ENCODE measurements around the gene ZNF184. TPM values are rescaled to one million over a fixed set of nuclear protein-coding genes. Genes with fewer than 3 reads are reported as not detected.

ZNF184 gene
- total RNA-seq, 2 experiments from 2014 or later, result 17.7 to 20.6 TPM

- no peak for TF ChIP-seq EZH2phosphoT487 (IDR thresholded peaks at IDR 0.05; ENCODE audit: borderline replicate concordance, low read depth, low read length)
- TF ChIP-seq CTCF (conservative IDR thresholded peaks at IDR 0.05; ENCODE audit: low read length), result no peak
- Histone ChIP-seq H3K9me3 (ENCODE audit: low read length) (no peaks in the 10 kb centered on the region), H3K4me3 (ENCODE audit: low read depth, low read length, poor library complexity, severe bottlenecking) (peak overlapping the region; percentile 74), H4K20me1 (ENCODE audit: insufficient read depth, low read length) (no peaks in the 10 kb centered on the region), H3K79me2 (ENCODE audit: insufficient read depth, low read depth, low read length) (no peaks in the 10 kb centered on the region), H2AFZ (ENCODE audit: low read length) (peak overlapping the region; percentile 94), H3K4me1 (ENCODE audit: insufficient read depth, low read length, poor library complexity, severe bottlenecking) (peaks cover 12% of the 10 kb centered on the region), H3K36me3 (ENCODE audit: insufficient read depth, low read length) (no peaks in the 10 kb centered on the region), H3K9me2 (ENCODE audit: insufficient read depth, low read length) (no peaks in the 10 kb centered on the region), H3K4me2 (ENCODE audit: low read length) (peak overlapping the region; percentile 94), H3K27ac (ENCODE audit: low read depth, low read length, poor library complexity, severe bottlenecking) (peak overlapping the region; percentile 22)
- CTCF ChIA-PET (ENCODE audit: unreplicated experiment), result no interaction called here
- no TSS peak for BruUV-seq (replicated peaks)
- POLR2A ChIA-PET, result interaction anchor here (0.6 to 0.8 kb wide), 2 partner anchors 8 to 327 kb away, joined by 3 to 8 read pairs; no protein-coding TSS in a partner anchor
- DNase-seq (ENCODE audit: low spot score), result peak; percentile 74
- intact Hi-C loops (cut with micrococcal nuclease; ENCODE audit: unreplicated experiment), result loop anchor here (1.0 to 10.0 kb wide), 6 partner anchors 16 to 391 kb away; a partner anchor contains a TSS
Measured at GRCh38 chr6:27503436-27504030, 30.6 kb upstream of the ZNF184 start.

- TF ChIP-seq CTCF (conservative IDR thresholded peaks at IDR 0.05; ENCODE audit: low read length) (no peak), EZH2phosphoT487 (IDR thresholded peaks at IDR 0.05; ENCODE audit: borderline replicate concordance, low read depth, low read length) (no peak)
- H3K4me1 ChIP-seq (ENCODE audit: insufficient read depth, low read length, poor library complexity, severe bottlenecking), result peaks cover 12% of the 10 kb centered on the region
- H3K9me2 ChIP-seq (ENCODE audit: insufficient read depth, low read length), result no peaks in the 10 kb centered on the region
- peak overlapping the region; percentile 74 for H3K4me3 ChIP-seq (ENCODE audit: low read depth, low read length, poor library complexity, severe bottlenecking)
- peak overlapping the region; percentile 94 for H3K4me2 ChIP-seq (ENCODE audit: low read length)
- peak; percentile 82 for DNase-seq (ENCODE audit: low spot score)
- H3K36me3 ChIP-seq (ENCODE audit: insufficient read depth, low read length), result no peaks in the 10 kb centered on the region
- intact Hi-C loops (cut with micrococcal nuclease; ENCODE audit: unreplicated experiment), result loop anchor here (1.0 to 10.0 kb wide), 6 partner anchors 17 to 392 kb away; a partner anchor contains a TSS
- H2AFZ ChIP-seq (ENCODE audit: low read length), result peak overlapping the region; percentile 94
- POLR2A ChIA-PET, result interaction anchor here (0.7 to 2.1 kb wide), 3 partner anchors 12 to 30 kb away, joined by 3 to 8 read pairs (median 4); partner anchors contain the start of gene ZNF184
- peak overlapping the region; percentile 22 for H3K27ac ChIP-seq (ENCODE audit: low read depth, low read length, poor library complexity, severe bottlenecking)
- no peaks in the 10 kb centered on the region for H4K20me1 ChIP-seq (ENCODE audit: insufficient read depth, low read length)
- H3K9me3 ChIP-seq (ENCODE audit: low read length), result no peaks in the 10 kb centered on the region
- BruUV-seq (replicated peaks), result no TSS peak
- CTCF ChIA-PET (ENCODE audit: unreplicated experiment), result no interaction called here
- H3K79me2 ChIP-seq (ENCODE audit: insufficient read depth, low read depth, low read length), result no peaks in the 10 kb centered on the region
Measured at GRCh38 chr6:27502508-27503435, 29.9 kb upstream of the ZNF184 start.

Data from OCI-LY7 (cell line).